PC-3 (cell line): Measurements from ENCODE around the gene NHS.

ENCODE experiments used
- EZH2 ChIP-seq: fragments of 300-600 bp; sonication (generic); IDR thresholded peaks from one replicate; pipeline ENCODE4 v1.6.1; 2017; ENCODE audit warnings: antibody characterized with exemption, mild to moderate bottlenecking, low read length; ENCODE audit not compliant: unreplicated experiment
- EZH2phosphoT487 ChIP-seq: fragments of 300-600 bp; sonication (generic); IDR thresholded peaks from 2 replicates; pipeline ENCODE4 v1.6.1; 2018; ENCODE audit warnings: mild to moderate bottlenecking, antibody characterized with exemption, low read length, borderline replicate concordance
- TF ChIP-seq, protein P1 (sequence below): fragments of 300-600 bp; sonication (generic); conservative IDR thresholded peaks from 2 replicates; pipeline ENCODE4 v1.5.1; 2017; ENCODE audit warnings: antibody characterized with exemption, low read depth, mild to moderate bottlenecking, low read length

DNA sequence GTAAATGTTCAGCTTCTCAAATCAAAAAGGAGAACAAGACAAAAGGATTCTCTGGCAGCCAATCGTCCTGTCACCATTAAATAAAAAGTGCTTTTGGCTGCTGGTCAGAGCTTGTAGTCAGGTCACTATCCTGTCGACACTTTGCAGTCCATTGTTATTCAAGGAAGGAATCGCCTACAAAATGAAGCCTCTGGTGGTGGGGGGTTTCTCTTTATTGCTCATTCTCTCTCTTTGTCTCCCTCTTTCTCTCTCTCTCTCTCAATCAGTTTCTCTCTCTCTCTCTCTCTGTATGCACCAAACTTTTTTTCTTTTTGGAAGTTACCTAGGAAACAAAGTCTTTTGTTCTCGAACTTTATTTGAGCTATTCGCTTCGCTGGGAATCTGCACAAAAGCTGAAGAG, 344.7 kb downstream of the NHS start:
- TF ChIP-seq, protein P1, sequence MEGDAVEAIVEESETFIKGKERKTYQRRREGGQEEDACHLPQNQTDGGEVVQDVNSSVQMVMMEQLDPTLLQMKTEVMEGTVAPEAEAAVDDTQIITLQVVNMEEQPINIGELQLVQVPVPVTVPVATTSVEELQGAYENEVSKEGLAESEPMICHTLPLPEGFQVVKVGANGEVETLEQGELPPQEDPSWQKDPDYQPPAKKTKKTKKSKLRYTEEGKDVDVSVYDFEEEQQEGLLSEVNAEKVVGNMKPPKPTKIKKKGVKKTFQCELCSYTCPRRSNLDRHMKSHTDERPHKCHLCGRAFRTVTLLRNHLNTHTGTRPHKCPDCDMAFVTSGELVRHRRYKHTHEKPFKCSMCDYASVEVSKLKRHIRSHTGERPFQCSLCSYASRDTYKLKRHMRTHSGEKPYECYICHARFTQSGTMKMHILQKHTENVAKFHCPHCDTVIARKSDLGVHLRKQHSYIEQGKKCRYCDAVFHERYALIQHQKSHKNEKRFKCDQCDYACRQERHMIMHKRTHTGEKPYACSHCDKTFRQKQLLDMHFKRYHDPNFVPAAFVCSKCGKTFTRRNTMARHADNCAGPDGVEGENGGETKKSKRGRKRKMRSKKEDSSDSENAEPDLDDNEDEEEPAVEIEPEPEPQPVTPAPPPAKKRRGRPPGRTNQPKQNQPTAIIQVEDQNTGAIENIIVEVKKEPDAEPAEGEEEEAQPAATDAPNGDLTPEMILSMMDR, result no peak
- TF ChIP-seq EZH2phosphoT487 (no peak), EZH2 (no peak)
